ENCODE data around the gene SEMA5A.

Gene SEMA5A

DNA sequence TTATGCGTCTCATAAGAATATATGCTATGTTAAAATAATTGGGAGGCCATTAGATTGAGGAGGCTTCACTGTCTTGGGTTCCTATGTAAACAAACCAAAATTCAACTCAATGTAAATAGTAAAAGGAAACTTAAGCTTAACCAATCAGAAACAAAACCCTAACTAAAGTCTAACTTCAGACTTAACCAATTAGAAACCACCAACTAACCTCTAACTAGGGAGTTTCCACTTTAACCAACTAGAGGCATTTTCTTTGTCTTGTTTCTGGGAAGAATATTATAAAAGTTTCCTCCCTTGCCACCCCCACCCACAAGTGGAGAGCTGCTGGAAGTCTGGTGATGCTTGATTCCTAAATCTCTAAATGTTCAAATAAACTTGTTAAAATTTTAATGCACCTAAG, 214.5 kb downstream of the SEMA5A start:
- DNase-seq = no peak
- ATAC-seq = no peak

DNA sequence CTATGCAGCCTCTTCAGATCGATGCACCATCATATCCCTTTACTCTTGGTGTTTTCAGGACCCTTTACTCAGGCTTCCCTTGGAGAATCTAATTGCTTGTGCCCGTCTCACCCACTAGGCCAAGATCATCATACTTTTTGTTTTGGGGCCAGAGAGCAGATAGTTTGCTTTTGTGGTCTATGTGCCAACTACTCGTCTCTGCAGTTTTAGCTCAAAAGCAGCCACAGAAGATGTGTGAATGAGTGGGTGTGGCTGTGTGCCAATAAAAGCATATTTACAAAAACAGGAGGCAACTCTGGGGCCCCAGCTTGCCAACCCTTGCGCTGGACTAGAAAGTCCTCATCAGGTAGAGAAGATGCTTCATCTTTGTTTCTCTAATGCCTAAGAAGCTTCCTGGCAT, 216.8 kb downstream of the SEMA5A start:
- no peak for DNase-seq
- ATAC-seq = no peak

DNA sequence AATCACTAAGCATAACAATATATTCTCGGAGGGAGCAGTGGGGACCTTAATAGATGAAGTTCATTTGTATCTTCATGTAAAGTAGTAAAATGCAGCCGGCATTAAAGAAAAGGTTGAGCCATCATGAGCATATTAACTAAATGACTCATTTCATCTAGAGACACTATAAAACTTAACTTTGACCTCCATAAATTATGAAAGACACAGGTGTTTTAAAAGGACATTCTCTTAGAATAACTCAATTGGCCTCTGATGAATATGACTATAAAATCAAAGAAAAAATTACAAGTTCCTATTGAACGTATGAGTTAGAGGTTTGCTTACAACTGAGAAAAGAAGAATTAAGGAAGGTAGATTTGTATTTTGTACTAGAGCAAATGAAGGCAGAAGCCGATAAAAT, 220.3 kb downstream of the SEMA5A start:
- no peak for DNase-seq
- ATAC-seq = no peak

DNA sequence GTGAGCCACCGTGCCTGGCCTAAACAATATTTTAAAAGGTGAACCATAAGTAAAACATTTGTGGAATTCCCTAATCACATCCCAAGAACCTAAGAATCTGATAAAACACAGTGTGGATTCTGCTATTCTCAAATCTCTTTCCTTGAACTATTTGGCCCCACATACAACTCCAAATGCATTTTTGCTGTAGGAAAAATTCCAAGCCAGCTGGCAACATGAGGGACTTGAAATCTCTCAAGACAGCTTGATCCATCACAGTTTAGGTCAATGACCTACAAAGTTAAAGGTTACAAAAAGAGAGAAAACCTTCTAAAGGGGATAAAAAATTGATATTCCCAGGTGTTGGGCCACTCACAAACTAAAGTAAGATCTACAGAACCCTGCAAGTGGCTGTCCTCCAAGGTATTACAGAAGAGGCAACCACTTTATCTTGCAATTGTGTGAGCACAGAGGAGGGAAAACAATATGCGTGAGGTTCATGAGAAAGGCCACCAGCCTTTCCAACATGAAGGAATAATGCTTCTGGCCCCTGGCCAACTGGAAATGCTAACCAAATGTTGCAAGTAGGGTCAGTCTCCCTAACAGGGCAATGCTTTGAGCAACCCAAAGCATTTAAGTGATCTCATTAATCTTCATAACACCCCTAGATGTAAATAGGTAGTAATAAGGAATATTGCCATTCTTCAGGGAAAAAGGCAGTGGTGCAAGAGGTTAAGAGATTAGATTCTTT, 221.4 kb downstream of the SEMA5A start:
- DNase-seq = no peak
- ATAC-seq = no peak

DNA sequence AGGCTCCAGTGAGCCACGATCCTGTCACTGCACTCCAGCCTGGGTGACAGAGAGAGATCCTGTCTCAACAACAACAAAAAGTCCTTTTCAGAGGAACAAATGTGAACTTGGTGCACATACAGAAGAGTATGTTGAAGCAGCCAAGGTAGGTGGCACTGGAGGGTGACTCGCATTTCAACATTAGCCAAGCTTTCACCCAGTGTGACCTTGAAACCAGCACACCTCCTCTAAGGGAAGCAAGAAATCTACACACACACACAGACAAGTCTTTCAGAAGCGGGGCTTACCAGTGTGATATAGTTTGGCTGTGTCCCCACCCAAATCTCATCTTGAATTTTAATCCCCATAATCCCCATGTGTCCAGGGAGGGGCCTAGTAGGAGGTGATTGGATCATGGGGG, 225.2 kb downstream of the SEMA5A start:
- DNase-seq (no peak), ATAC-seq (no peak)

DNA sequence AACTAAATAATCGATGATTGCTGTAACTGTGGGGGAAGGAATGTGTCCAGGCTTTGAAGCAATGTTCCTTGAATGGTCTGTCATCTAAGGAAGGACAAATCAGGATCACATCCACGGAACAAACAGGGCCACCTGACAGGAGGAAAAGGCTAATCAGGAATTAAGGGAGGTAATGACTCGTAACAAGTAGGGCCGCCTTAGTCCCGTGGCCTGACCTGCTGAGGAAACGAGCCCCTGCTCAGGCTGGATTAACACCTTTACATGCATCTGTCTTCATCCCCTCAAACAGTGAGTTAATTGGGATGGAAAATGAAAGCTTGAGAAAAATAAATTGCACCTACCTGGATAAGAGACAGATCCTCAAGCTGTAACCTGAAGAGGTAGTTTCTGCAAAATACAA, 227.8 kb downstream of the SEMA5A start:
- DNase-seq = no peak
- no peak for ATAC-seq

DNA sequence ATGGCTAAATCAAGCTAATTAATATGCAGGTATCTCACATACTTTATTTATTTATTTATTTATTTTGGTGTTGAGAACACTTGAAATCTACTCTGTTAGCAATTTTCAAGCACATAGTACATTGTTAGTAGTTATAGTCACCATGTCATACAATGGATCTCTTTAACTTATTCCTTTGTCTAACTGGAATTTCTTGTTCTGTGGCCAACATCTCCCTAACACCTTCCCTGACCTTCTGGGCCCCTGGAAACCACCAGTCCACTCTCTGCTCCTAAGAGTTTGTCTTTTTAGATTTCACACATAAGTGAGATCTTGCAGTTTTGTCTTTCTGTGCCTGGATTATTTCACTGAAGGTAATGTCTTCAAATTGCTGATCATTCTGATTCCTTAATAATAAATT, 229.1 kb downstream of the SEMA5A start:
- ATAC-seq (no peak), DNase-seq (no peak)

DNA sequence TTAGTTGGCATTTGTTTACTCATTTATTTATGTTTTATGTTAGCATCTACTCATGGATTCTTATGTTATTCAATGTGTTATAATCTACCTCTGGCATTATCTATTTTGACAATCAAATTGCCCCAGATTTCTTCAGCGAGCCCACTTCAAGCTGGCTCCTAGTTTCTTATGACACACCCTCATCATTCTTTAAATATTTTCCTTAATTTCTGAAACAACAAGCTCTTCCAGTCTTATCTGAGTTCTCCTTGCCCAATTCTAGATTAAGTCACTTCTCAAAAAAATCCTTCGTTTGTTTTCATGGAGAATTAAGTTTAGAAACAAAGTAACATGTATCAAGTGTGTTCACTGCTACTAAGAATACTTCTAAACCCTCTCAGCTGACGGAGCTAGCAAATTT, 229.8 kb downstream of the SEMA5A start:
- ATAC-seq = no peak
- no peak for DNase-seq

DNA sequence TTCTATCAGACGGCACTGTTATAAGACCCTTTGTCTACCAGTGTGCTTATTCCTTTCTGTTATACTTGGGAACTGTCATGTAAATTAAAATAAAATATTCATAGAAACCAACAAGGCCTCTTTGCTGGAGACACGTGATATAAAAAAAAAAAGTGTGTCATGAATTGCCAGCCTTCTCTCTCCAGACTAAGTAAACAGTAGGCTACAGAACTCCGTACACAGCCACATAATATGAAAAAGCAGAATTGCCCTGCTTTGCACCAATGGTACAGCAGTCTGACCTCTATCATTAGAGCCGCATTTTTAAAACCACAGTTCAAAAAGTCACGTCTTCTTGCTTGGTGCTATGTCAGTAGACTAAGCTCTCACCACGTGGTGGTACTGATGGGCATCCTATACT, 231.3 kb downstream of the SEMA5A start:
- no peak for ATAC-seq
- no peak for DNase-seq

DNA sequence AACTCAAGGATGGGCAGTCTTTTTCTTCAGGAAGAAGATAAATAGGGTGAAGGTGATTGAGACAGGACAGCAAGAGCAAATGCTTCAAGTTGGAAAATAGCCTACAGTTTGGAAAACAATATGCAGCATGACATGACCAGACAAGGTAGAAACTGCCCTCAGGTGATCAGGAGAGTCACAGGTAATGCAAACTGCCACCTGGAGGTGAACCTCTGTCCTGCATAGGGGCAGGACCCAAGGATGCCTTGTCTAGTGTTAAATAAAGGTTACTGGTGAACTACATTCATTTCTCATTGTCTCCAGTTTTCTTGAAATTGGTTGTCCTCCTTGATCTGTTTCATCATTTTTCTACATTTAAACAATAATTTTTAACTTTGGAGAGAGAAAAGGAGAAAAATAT, 232.1 kb downstream of the SEMA5A start:
- ATAC-seq (no peak), DNase-seq (no peak)

DNA sequence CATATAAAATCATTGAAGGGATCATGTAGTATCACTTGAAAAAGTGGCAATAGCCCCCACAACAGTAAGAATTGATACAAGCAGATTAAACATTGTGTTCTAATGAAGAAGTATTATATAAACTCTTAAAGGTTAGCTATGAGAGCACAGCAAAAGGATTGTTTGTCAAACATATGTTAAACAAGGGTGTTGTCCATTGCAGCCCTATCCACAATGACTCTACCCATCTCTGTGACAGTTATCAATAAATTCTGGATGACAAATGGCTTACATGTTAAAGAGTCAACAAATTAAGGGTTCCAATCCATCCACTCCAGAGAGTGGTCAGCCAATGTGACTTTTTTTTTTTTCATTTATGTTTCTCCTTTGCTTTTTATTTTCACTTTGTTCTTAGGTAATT, 238.7 kb downstream of the SEMA5A start:
- ATAC-seq (no peak), DNase-seq (no peak)

DNA sequence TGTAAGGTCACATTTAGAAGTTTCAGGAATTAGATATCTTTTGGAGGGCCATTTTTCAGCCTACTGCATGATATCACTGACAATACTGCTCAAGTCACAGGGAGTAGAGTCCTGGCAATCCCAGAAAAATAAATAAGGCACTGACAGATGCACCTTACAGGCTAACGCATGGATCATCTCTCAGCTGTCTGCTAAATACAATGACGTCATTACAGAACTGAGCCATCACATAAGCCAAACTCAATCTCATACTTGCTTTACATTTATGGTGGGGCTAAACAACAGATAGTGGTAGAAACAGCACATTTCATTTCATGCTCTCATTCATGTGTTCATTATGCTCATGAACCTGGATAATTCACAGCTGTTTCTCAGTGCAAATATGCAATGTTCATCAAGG, 243.7 kb downstream of the SEMA5A start:
- ATAC-seq (no peak), DNase-seq (no peak)

DNA sequence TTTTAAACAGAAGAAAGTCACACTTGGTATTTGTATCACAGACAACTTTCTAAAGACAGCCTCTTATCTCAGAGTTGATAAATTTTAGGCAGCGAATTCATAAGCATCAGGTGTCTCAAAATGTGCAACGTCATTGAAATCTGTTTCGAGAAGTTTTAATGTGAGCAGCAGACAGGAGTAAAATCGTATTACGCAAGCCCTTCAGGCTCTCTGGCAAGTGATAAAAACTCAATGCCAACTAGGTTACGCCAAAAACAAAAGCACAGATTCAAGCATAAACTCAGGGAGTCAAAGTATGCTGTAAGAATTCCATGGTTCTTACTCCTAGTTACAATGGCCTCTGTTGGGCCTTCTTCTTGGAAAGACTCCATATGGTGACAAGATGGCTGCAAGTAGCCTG, 244.7 kb downstream of the SEMA5A start:
- ATAC-seq (no peak), DNase-seq (no peak)

DNA sequence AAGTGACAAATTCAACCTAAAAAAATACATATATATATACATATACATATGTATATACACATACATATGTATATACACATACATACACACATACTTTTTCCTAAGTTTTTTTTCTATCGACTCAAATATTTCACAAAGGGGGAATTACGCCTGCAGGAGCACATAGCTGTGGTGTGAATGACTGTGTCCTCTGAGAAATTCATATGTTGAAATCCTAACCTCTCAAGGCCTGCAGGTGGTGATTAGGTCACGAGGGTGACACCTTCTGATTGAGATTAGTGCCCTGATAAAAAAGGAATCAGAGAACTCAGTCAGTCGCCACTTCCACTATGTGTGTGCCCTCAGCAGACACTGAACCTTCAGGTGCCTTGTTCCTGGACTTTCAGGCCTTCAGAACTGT, 248.7 kb downstream of the SEMA5A start:
- DNase-seq (no peak), ATAC-seq (no peak)

DNA sequence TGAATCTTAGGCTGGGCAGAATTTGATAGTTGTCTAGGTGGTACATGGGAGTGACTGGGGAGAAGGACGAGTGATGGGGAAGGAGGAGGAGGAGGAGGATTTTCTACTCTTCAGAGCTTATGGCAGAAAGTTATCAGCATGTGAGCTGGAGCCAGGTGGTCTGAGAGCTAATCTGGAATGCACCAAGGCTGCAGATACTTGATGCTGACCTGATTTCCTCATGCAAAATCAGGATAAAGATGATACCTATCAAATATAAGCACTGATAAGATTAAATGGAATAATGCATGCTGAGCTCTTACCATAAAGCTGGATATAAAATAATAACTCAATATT, 250.4 kb downstream of the SEMA5A start:
- no peak for DNase-seq
- ATAC-seq = no peak

DNA sequence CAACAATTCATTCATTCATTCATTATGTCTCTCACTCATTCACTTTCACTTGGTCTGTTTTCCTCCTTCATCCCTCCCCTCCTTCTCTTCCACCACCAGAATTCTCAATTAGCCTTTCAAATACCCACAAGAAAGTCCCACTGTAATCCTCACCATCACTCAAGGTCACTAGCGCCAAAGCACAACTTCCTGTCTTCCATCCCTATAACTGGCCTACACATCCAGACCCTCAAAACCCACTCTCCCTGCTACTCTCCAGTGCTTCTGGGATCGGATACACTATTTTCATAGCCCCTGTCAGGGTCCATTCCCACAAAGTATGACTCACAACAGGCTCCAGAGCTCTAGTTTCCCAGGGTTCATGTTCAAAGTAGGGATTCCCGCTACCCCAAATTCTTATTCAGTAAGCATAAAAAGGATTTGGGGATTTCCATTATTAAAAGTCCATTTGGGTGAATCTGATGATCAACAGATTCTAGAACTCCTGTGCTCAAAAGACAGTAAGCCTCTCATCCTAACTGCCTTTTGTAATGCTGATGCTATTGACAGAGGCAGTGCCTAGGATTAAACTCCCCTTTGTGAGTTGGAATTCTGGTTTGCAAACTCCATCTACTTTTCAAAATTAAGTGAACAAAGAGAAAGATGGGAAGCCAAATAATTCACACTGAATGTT, 250.9 kb downstream of the SEMA5A start:
- no peak for DNase-seq
- no peak for ATAC-seq

DNA sequence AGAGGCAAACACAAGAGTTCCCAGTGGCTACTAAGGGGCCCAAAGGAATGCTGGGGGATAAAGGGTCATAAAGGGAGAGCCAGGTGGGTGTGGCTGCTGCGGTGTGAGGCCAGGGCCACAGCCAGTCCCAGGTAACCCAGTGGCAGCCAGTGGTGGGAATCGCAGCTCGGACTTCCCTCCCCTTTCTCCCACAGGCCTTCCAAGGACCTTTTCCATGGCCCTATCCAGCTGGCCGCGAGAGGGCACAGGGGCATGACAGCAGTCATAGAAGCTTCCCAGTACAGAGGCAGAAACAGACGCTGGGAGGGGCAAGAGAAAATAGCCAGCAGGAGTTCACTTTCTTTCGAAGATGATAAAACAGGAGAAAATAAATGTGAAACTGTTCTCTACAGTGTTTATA, 257.6 kb downstream of the SEMA5A start:
- no peak for ATAC-seq
- no peak for DNase-seq

DNA sequence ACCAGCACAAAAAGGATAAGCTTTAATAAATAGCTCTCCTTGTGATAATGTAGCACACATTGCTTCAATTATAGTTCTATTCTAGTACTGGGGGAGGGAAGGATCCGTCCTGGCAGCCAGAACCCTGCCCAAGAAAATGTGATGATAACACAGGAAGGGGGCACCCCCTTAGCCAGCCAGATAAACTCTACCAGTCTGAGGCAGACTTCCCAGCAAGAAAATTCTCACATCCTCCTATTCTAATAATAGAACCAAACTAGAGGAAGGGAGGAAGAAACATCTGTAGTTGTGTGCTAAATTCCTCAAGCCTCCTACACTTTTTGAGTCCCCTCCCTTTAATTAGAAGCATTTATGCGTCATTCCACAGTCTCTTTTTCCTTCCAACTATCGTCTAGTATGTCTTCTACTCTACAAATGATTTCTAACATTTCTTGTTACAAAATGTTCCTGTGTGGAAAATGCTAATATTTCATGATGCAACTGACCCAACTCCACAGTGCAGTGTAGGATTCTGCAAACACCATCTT, 261.0 kb downstream of the SEMA5A start:
- DNase-seq (no peak), ATAC-seq (no peak)

DNA sequence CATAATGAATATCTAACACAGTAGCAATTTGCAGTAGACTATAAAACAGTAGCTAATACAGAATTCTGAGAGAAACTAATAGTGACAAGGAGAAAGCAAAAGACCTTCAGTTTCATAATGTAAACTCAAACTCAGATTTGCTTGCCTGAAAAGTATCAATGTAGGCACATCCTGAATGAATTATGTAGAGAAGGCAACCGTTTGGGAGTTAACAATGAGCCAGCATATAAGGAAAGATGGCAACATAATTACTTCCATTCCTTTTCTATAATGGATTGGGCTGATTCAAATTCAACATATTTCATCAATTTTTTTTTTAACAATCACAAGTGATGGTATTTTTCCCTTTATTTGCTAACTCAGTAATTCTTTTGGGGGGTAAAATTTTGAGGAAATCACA, 261.6 kb downstream of the SEMA5A start:
- DNase-seq (no peak), ATAC-seq (no peak)

DNA sequence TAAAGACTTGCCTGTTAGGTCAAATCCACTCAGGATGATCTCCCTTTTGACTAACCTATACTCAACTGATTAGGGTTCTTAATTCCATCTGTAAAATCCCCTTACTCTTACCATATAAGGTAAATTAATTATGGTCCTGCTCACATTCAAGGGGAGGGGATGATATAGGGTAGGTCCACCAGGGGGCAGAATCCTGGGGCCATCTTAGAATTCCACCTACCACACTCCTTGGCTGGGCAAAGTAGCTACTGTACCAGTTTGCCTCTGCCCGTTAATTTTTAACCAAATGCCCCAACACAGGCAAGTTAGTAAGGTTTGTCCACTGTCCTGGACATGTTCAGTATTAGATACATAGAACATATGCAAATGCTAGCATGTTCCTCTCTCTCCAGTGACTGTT, 262.4 kb downstream of the SEMA5A start:
- ATAC-seq (no peak), DNase-seq (no peak)

DNA sequence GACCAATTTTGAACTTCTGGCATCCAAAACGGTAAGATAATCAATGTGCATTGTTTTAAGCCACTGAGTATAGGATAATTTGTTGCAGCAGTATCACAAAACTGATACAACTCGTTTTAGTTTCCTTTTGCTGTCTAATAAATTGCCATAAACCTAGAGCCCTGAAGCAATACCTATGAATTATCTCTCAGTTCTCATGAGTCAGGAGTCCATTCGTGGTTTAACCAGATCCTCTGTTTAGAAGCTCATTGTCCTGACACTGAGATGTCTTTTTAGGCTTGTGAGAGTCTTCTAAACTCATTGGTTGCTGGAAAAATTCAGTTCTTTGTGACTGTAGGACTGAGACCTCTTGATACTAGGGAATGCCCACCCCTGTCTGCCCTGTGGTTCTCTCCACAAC, 262.9 kb downstream of the SEMA5A start:
- no peak for DNase-seq
- ATAC-seq = no peak

DNA sequence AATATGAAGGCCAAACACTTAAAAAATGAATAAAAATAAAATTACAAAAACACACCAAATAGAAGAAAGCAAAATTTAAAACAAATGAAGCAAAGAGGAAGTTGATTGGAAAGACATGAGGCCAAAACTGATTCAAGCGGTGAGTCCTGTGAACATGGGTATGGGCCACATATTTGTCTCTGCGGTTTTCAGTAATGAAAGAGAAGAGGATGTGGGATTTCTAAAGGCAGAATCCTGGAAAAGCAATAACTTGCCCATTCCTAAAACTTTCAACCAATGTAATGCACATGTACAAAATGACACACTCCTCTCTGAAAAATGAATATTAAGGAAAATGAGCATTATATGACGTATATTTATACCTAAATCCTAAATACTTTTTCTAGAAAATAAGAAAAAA, 263.7 kb downstream of the SEMA5A start:
- ATAC-seq = no peak

DNA sequence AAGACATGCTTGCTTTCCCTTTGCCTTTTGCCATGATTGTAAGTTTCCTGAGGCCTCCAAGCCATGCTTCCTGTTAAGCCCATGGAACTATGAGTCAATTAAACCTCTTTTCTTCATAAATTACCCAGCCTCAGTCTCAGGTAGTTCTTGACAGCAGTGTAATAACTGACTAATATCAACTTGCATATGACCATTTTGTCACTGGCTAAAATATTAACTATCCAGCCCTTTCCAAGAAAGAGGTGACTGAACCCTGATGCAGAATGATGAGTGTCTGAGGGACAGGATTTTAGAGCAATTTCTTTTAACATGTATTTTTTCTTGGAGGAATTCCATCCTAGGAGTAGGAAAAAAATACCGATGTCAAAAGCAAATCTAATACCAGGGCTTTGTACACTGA, 266.1 kb downstream of the SEMA5A start:
- ATAC-seq (no peak), DNase-seq (no peak)

More for the DNA sequence above, 263.7 kb downstream of the SEMA5A start:
- DNase-seq = no peak

DNA sequence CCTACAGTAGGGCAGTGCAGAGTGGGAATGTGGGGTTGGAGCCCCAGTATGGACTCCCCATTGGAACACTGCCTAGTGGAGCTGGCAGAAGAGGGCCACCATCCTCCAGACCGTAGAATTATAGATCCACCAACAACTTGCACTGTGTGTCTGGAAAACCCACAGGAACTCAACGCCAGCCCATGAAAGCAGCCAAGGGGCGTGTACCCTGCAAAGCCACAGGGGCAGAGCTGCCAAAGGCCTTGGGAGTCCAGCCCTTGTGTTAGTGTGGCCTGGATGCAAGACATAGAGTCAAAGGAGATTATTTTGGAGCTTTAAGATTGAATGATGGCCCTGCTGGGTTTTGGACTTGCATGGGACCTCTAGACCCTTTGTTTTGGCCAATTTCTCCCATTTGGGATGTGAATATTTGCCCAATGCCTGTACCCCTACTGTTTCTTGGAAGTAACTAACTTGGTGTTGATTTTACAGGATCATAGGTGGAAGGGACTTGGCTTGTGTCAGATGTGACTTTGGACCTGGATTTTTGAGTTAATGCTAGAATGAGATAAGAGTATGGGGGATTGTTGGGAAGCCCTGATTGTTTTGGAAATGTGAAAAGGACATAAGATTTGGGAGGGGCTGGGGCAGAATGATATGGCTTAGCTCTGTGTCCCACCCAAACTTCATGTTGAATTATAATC, 266.8 kb downstream of the SEMA5A start:
- ATAC-seq = no peak
- no peak for DNase-seq
